Measurements from ENCODE around the gene CABLES1. TPM values are rescaled to one million over a fixed set of nuclear protein-coding genes. Genes with fewer than 3 reads are reported as not detected.

CABLES1 gene
- total RNA-seq, 1 experiment from 2014 or later, result 29.5 TPM

GRCh38 chr18:23148382-23148781 is 13.1 kb downstream of the CABLES1 start:
- H3K4me1 Mint-ChIP-seq (ENCODE audit: low read depth, unreplicated experiment), result peaks cover 9% of the 10 kb centered on the region
- TF ChIP-seq CTCF (IDR thresholded peaks at IDR 0.05; ENCODE audit: insufficient read depth in 1 of 2, low read depth in 1 of 2, low read length in 1 of 2, severe bottlenecking in 1 of 2, unreplicated experiment in 1 of 2), result no peak
- no peak overlapping the region for H3K27ac Mint-ChIP-seq (ENCODE audit: unreplicated experiment)
- H3K4me1 ChIP-seq, result peaks cover 7% of the 10 kb centered on the region; the same call in 1 of the 2 replicates
- no TSS peak for BruUV-seq (replicated peaks)
- H3K4me3 Mint-ChIP-seq (ENCODE audit: unreplicated experiment), result no peak overlapping the region
- H3K36me3 ChIP-seq (ENCODE audit: control insufficient read depth, insufficient read depth, low read length), result no peaks in the 10 kb centered on the region; the same call in 1 of the 2 replicates
- H3K4me3 ChIP-seq (ENCODE audit: low read depth, low read length), result no peak overlapping the region
- CTCF ChIA-PET, result no interaction called here
- H3K36me3 Mint-ChIP-seq (ENCODE audit: insufficient read depth, unreplicated experiment), result peaks cover 10% of the 10 kb centered on the region
- no peaks in the 10 kb centered on the region for H3K27me3 Mint-ChIP-seq (ENCODE audit: insufficient read depth, unreplicated experiment)
- intact Hi-C loops (cut with micrococcal nuclease; ENCODE audit: unreplicated experiment), result no loop called here
- DNase-seq, result no peak
- no peaks in the 10 kb centered on the region for H3K9me3 Mint-ChIP-seq (ENCODE audit: unreplicated experiment)
- no peaks in the 10 kb centered on the region for H3K9me3 ChIP-seq
- POLR2A ChIA-PET, result no interaction called here
- H3K27me3 ChIP-seq (replicated peaks; ENCODE audit: control insufficient read depth, insufficient read depth, low read length), result no peaks in the 10 kb centered on the region

DNA sequence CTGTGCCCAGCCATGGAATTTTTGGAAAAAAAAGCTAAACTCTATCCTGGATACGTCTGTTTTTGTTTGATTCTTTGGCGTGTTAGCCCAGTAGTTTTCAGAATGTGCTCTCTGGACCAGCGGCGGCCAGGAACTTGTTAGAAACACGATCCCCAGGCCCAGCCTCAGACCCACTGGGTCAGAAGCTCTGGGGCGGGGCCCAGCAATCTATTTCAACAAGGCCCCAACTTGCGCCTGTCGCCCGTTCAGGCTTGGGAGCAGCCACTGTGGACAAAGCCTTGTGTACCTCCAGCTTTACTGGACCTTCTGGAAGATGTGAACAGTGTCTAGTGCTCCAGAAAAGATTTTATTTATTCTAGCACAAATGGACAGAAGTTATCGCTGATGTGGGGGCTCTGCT is 14.3 kb downstream of the CABLES1 start:
- no peak overlapping the region for H3K4me3 Mint-ChIP-seq (ENCODE audit: unreplicated experiment)
- Histone ChIP-seq H3K9me3 (no peaks in the 10 kb centered on the region), H3K4me3 (ENCODE audit: low read depth, low read length) (no peak overlapping the region), H3K27me3 (replicated peaks; ENCODE audit: control insufficient read depth, insufficient read depth, low read length) (no peaks in the 10 kb centered on the region), H3K4me1 (no peaks in the 10 kb centered on the region), H3K36me3 (ENCODE audit: control insufficient read depth, insufficient read depth, low read length) (no peaks in the 10 kb centered on the region)
- peaks cover 10% of the 10 kb centered on the region for H3K36me3 Mint-ChIP-seq (ENCODE audit: insufficient read depth, unreplicated experiment)
- TF ChIP-seq CTCF (IDR thresholded peaks at IDR 0.05; ENCODE audit: insufficient read depth in 1 of 2, low read depth in 1 of 2, low read length in 1 of 2, severe bottlenecking in 1 of 2, unreplicated experiment in 1 of 2), result no peak
- no peaks in the 10 kb centered on the region for H3K9me3 Mint-ChIP-seq (ENCODE audit: unreplicated experiment)
- intact Hi-C loops (cut with micrococcal nuclease; ENCODE audit: unreplicated experiment), result no loop called here
- no peak for DNase-seq
- CTCF ChIA-PET, result no interaction called here
- no peak overlapping the region for H3K27ac Mint-ChIP-seq (ENCODE audit: unreplicated experiment)
- POLR2A ChIA-PET, result no interaction called here
- H3K4me1 Mint-ChIP-seq (ENCODE audit: low read depth, unreplicated experiment), result no peaks in the 10 kb centered on the region
- BruUV-seq (replicated peaks), result no TSS peak
- no peaks in the 10 kb centered on the region for H3K27me3 Mint-ChIP-seq (ENCODE audit: insufficient read depth, unreplicated experiment)

DNA sequence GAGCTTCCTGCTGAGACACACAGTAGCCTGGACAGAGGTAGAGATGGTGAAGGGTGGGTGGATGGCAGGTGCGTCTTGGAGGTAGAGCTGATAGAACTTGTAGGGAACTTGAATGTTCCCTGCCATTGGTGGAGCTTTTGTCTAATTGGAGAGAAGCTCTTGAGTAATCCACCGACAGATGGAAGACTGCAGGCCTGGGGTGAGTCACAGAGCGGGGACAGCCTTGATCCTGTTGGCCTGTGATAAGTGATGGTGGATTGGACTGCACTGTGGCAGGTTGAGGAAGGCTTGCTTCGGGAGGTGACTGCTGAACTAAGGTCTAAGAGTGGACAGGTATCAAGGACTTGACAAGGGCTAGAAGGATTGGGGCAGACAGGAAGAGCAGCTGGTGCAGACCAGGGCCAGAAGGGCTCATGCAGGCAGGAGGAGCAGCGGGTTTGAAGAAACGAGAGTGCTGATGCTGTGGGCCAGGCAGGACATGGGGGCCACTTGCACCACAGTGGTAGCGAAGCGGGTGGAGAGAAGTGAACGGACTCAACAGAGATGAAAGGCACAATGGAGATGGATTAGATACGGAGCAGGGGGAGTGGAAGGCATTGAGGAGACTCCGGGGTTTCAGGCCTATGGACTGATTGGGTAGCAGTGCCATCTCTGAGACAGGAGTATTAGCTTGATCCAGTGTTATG is 16.3 kb downstream of the CABLES1 start:
- Histone ChIP-seq H3K4me3 (ENCODE audit: low read depth, low read length) (no peak overlapping the region), H3K4me1 (no peaks in the 10 kb centered on the region), H3K9me3 (no peaks in the 10 kb centered on the region), H3K27me3 (replicated peaks; ENCODE audit: control insufficient read depth, insufficient read depth, low read length) (no peaks in the 10 kb centered on the region), H3K36me3 (ENCODE audit: control insufficient read depth, insufficient read depth, low read length) (peaks cover 1% of the 10 kb centered on the region; the same call in 1 of the 2 replicates)
- ChIA-PET CTCF (no interaction called here), POLR2A (no interaction called here)
- no peak for TF ChIP-seq CTCF (IDR thresholded peaks at IDR 0.05; ENCODE audit: insufficient read depth in 1 of 2, low read depth in 1 of 2, low read length in 1 of 2, severe bottlenecking in 1 of 2, unreplicated experiment in 1 of 2)
- no TSS peak for BruUV-seq (replicated peaks)
- no peaks in the 10 kb centered on the region for H3K9me3 Mint-ChIP-seq (ENCODE audit: unreplicated experiment)
- peaks cover 6% of the 10 kb centered on the region for H3K4me1 Mint-ChIP-seq (ENCODE audit: low read depth, unreplicated experiment)
- H3K27ac Mint-ChIP-seq (ENCODE audit: unreplicated experiment), result no peak overlapping the region
- intact Hi-C loops (cut with micrococcal nuclease; ENCODE audit: unreplicated experiment), result no loop called here
- DNase-seq, result no peak
- H3K27me3 Mint-ChIP-seq (ENCODE audit: insufficient read depth, unreplicated experiment), result no peaks in the 10 kb centered on the region
- H3K4me3 Mint-ChIP-seq (ENCODE audit: unreplicated experiment), result no peak overlapping the region
- peaks cover 12% of the 10 kb centered on the region for H3K36me3 Mint-ChIP-seq (ENCODE audit: insufficient read depth, unreplicated experiment)
